ENCODE data around the gene SPATA31E1.
"Not testable (repeated sequence)": the region's sequence is repeated elsewhere in the genome, so short reads cannot be mapped to it uniquely, and the experiment has no call there.

Gene SPATA31E1

DNA sequence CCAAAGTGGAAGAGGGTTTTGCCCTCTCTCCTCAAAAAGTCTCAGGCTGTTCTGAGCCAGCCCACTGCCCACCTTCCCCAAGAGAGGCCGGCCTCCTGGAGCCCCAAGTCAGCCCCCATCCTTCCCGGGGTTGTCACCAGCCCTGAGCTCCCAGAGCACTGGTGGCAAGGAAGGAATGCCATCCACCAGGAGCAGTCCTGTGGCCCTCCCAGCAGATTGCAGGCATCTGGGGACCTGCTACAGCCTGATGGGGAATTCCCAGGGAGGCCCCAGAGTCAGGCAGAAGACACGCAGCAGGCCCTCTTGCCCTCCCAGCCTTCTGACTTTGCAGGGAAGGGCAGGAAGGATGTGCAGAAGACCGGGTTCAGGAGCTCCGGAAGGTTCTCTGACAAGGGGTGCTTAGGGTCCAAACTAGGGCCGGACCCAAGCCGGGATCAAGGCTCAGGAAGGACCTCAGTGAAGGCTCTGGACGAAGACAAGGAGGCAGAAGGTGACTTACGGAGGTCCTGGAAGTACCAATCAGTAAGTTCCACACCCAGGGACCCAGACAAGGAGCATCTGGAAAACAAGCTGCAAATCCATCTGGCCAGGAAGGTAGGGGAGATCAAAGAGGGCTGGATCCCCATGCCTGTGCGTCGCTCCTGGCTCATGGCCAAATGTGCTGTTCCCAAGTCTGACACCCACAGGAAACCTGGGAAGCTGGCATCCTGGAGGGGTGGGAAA is 3.7 kb downstream of the SPATA31E1 start:
- no peak for DNase-seq (ENCODE audit: low spot score)

GRCh38 chr9:87886933-87887505 is 4.3 kb downstream of the SPATA31E1 start:
- no peak for DNase-seq (ENCODE audit: low spot score)

GRCh38 chr9:87887661-87888480 is 5.2 kb downstream of the SPATA31E1 start:
- no peak for DNase-seq (ENCODE audit: low spot score)

DNA sequence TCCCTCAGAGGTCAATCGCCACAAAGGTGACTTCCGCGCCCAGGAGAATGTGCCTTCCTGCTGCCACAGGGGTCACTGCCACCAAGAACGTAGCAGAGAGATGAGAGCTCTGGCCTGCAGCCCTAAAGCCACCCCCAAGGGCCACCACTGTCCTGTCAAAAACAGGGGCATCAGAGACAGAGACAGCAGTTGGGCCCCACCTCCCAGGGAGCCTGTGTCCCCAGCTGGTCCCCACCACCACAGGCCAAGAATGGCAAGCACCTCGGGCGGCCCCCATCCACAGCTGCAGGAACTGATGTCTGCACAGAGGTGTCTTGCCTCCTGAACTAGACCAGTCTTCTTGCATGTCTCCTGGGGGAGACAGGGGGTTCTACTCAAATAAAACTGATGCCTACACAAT is 5.8 kb downstream of the SPATA31E1 start:
- DNase-seq (ENCODE audit: low spot score): no peak

GRCh38 chr9:87889065-87889881 is 6.6 kb downstream of the SPATA31E1 start:
- DNase-seq (ENCODE audit: low spot score): no peak

- DNase-seq (ENCODE audit: low spot score): no peak
These were observed 7.2 kb downstream of the SPATA31E1 start for GRCh38 chr9:87889882-87890252.

GRCh38 chr9:87890837-87891236 is 8.2 kb downstream of the SPATA31E1 start:
- DNase-seq (ENCODE audit: low spot score): no peak

DNA sequence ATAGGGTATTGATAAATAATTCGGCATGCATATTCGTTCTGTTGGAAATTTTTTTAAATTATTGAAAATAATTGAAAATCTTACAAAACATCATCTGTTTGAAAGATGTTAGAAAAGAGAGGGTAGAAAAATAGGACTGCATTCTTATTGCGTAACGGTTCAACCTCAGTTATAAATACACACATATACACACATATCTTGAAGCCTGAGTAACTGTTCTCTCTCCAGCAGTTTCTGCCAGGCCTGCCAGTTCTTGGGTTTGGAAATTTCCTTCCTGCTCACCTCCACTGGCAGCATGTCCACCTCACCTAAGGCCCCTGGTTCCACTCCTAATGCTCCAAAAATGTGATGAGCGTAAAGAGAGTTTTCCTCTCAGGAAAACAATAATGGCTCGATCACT is 9.1 kb downstream of the SPATA31E1 start:
- DNase-seq (ENCODE audit: low spot score): no peak

GRCh38 chr9:87892956-87893355 is 10.3 kb downstream of the SPATA31E1 start:
- no peak for DNase-seq (ENCODE audit: low spot score)

- DNase-seq (ENCODE audit: low spot score): peak; percentile 20
These were observed 12.4 kb downstream of the SPATA31E1 start for GRCh38 chr9:87894998-87895625.

DNA sequence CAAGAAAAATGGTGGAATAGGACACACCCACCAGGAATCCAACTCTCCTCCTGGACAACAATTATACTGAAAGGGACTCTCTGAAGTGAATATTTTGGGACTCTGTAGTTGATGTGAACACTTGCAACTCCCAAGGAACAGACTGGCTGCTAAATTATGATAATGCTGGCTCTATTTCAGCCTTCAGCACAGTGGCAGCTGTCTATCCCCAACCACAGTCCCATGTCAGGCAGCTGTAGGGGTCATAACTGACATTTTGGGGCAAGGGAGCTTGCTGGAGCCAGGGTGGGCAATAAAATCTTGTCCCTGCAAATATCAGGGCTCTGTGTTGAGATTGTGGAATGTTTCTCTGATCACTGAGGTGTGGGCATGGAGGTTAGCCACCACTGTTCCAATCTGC is 14.2 kb downstream of the SPATA31E1 start:
- no peak for DNase-seq (ENCODE audit: low spot score)

DNA sequence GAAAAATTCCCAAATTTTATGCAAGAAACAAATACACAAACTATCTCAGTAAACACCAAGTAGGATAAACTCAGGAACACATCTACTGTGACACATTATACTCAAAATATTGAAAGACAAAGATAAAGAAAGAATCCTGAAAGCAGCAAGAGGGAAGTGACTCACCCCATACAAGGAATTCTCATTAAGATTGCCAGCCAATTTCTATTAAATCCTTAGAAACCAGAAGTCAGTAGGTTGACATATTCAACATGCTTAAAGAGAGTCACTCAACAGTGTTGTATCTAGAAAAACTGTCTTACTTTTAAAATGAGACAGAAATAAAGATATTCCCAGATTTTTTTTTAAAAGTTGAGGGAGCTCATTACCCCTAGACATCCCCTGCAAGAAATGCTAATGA is 15.5 kb downstream of the SPATA31E1 start:
- DNase-seq (ENCODE audit: low spot score): no peak

GRCh38 chr9:87902371-87902770 is 19.7 kb downstream of the SPATA31E1 start:
- not testable (repeated sequence) for DNase-seq (ENCODE audit: low spot score)

- peak; percentile 32 for DNase-seq (ENCODE audit: low spot score)
These were observed 26.8 kb downstream of the SPATA31E1 start for GRCh38 chr9:87909310-87910041.

- DNase-seq (ENCODE audit: low spot score): no peak
These were observed 28.1 kb downstream of the SPATA31E1 start for GRCh38 chr9:87910821-87911220.

DNA sequence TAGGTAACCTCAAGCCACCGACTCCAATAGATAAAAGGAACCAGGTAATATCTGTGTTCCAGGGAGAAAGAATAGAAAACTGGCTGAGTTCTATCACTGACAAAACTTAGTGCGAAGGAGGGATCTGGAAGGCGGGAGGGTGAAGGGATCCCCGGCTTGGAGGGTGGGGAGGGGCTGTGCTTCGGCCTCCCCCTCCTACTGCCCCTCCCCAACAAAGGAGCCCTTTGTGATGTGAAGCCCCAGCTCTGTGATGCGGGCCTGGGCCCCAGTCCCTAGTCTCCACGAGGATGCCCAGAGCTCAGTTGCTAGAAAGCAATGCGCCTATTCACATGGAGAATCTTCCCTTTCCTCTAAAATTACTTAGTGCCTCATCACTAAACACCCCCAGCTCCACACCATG is 35.0 kb downstream of the SPATA31E1 start, which contains the start of gene SPATA31C1:
TSS of gene SPATA31C1 (plus strand) at position 301 of the 400 bp plus-strand sequence.
- DNase-seq (ENCODE audit: low spot score): not testable (repeated sequence)

DNA sequence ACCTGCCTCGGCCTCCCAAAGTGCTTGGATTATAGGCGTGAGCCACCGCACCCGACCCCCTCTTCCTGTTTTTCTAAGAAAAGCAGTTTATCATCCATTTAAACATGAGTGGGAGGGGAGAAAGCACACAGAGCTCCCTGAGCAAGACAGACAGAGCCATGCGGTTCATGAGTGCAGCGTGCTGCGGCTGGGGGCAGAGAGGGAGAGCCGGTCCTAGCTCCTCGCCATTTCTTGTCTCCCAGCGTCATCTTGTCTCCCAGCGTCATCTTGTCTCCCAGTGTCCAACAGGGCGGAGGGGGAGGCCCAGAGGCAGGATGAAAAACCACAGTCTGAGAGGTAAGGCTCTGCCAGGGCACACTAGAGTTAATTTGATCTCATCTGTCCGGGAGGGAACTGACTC is 36.3 kb downstream of the SPATA31E1 start:
- DNase-seq (ENCODE audit: low spot score): not testable (repeated sequence)

DNA sequence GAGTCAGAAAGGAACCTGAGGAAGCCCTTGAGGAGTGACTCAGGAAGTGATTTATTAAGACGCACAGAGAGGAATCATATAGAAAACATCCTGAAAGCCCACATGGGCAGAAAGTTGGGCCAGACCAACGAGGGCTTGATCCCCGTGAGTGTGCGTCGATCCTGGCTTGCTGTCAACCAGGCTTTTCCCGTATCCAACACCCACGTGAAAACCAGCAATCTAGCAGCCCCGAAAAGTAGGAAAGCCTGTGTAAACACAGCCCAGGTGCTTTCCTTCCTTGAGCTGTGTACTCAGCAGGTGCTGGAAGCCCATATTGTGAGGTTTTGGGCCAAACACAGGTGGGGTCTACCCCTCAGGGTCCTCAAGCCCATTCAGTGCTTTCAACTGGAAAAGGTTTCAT is 38.9 kb downstream of the SPATA31E1 start:
- not testable (repeated sequence) for DNase-seq (ENCODE audit: low spot score)

DNA sequence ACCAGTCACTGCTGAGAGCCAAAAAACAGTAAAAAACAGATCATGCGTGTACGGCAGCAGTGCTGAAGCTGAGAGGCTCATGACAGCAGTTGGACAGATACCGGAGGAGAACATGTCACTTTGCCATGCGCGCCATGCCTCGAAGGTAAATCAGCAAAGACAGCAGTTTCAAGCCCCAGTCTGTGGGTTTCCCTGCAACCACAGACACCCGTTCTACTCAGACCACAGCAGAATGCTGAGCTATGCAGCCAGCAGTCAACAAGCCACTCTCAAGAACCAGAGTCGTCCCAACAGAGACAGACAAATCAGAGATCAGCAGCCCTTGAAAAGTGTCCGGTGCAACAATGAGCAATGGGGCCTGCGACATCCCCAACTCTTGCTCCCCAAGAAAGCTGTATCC is 40.3 kb downstream of the SPATA31E1 start:
- DNase-seq (ENCODE audit: low spot score): not testable (repeated sequence)

DNA sequence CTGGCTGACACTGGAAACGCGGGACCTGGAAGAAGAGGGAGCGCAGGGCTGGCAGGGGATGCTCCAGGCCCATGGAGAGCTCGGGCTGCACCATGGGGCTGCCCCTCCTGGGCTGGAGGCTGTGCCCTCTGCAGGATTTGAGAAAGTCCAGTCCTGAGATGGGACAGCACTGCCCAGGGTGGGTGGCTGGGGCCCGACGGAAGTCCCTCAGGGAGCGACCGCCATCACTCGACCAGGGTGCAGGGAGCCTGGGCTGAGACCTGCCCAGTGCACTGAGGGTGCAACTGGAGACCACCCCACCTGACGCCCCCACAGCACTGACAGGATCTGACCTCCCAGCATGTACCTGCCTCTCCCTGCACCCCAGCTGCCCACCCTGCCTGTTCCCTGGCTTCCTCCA is 42.2 kb downstream of the SPATA31E1 start:
- DNase-seq (ENCODE audit: low spot score): not testable (repeated sequence)

GRCh38 chr9:87929152-87929551 is 46.5 kb downstream of the SPATA31E1 start:
- DNase-seq (ENCODE audit: low spot score): not testable (repeated sequence)
